Glutamatergic neuron (in vitro differentiated cells): Measurements from ENCODE around the gene SS18L1. TPM values are rescaled to one million over a fixed set of nuclear protein-coding genes. Genes with fewer than 3 reads are reported as not detected.

Experiments used
- DNase-seq: peaks from one replicate; pipeline ENCODE4 v3.0.0; 2022
- H3K27ac Mint-ChIP-seq: one replicate; pipeline ENCODE4 v1.8.0; 2020; ENCODE audit warnings: mild to moderate bottlenecking, mixed read lengths, inconsistent platforms; ENCODE audit not compliant: unreplicated experiment
- H3K27me3 Mint-ChIP-seq: one replicate; pipeline ENCODE4 v1.8.0; 2020; ENCODE audit warnings: mild to moderate bottlenecking, moderate library complexity, mixed read lengths, inconsistent platforms; ENCODE audit not compliant: unreplicated experiment
- H3K36me3 Mint-ChIP-seq: one replicate; pipeline ENCODE4 v1.8.0; 2020; ENCODE audit warnings: mild to moderate bottlenecking, mixed read lengths, inconsistent platforms; ENCODE audit not compliant: unreplicated experiment
- H3K4me1 Mint-ChIP-seq: one replicate; pipeline ENCODE4 v1.8.0; 2020; ENCODE audit warnings: mild to moderate bottlenecking, low read depth, mixed read lengths, inconsistent platforms; ENCODE audit not compliant: unreplicated experiment
- H3K4me3 Mint-ChIP-seq: one replicate; pipeline ENCODE4 v1.8.0; 2020; ENCODE audit warnings: mild to moderate bottlenecking, mixed read lengths, inconsistent platforms; ENCODE audit not compliant: unreplicated experiment
- H3K9me3 Mint-ChIP-seq: one replicate; pipeline ENCODE4 v1.8.0; 2020; ENCODE audit warnings: mild to moderate bottlenecking, moderate library complexity, mixed read lengths, inconsistent platforms; ENCODE audit not compliant: unreplicated experiment
- CTCF ChIP-seq: fragments of 200-600 bp; sonication (generic); IDR thresholded peaks from one replicate; pipeline ENCODE4 v1.5.0; 2021; ENCODE audit not compliant: partially characterized antibody, unreplicated experiment
- total RNA-seq: library from RNA; stranded (reverse); fragmentation: NEBNext Ultra II Directional; extraction: Animal tissue kit (Norgen Biotek cat#: 25700); gene quantifications from one replicate; pipeline ENCODE4 v1.2.1, GENCODE V29; 2021; ENCODE audit not compliant: unreplicated experiment

SS18L1 gene
- total RNA-seq, 1 donor from 2014 or later: 50.4 TPM

- Mint-ChIP-seq H3K4me3 (peak overlapping the region; percentile 34), H3K36me3 (peaks cover 24% of the 10 kb centered on the region), H3K27ac (no peak overlapping the region), H3K27me3 (peaks cover 9% of the 10 kb centered on the region), H3K9me3 (peaks cover 23% of the 10 kb centered on the region), H3K4me1 (peaks cover 22% of the 10 kb centered on the region)
- no peak for TF ChIP-seq CTCF
- DNase-seq: no peak
These were observed 6.2 kb downstream of the SS18L1 start for GRCh38 chr20:62149532-62150309.

- Mint-ChIP-seq H3K36me3 (peaks cover 27% of the 10 kb centered on the region), H3K27ac (peak overlapping the region; percentile 43), H3K9me3 (peaks cover 23% of the 10 kb centered on the region), H3K27me3 (peaks cover 7% of the 10 kb centered on the region), H3K4me3 (peak overlapping the region; percentile 34), H3K4me1 (peaks cover 21% of the 10 kb centered on the region)
- no peak for TF ChIP-seq CTCF
- no peak for DNase-seq
These were observed 6.7 kb downstream of the SS18L1 start for GRCh38 chr20:62150310-62150575.

GRCh38 chr20:62151225-62151624 lies 7.7 kb downstream of the SS18L1 start:
- Mint-ChIP-seq H3K27ac (no peak overlapping the region), H3K27me3 (peaks cover 4% of the 10 kb centered on the region), H3K9me3 (peaks cover 19% of the 10 kb centered on the region), H3K4me1 (peaks cover 28% of the 10 kb centered on the region), H3K4me3 (no peak overlapping the region), H3K36me3 (peaks cover 27% of the 10 kb centered on the region)
- DNase-seq: no peak
- TF ChIP-seq CTCF: no peak

GRCh38 chr20:62151835-62152364 lies 8.3 kb downstream of the SS18L1 start:
- Mint-ChIP-seq H3K4me3 (no peak overlapping the region), H3K36me3 (peaks cover 27% of the 10 kb centered on the region), H3K27ac (no peak overlapping the region), H3K27me3 (peaks cover 4% of the 10 kb centered on the region), H3K4me1 (peaks cover 29% of the 10 kb centered on the region), H3K9me3 (peaks cover 19% of the 10 kb centered on the region)
- no peak for TF ChIP-seq CTCF
- no peak for DNase-seq
